GM12878 (cell line): ENCODE data around the gene FUS.

Experiments
- CHD4 ChIP-seq: fragments of 200-600 bp; sonication (generic); IDR thresholded peaks from 2 replicates; pipeline ENCODE4 v1.6.1; 2016; ENCODE audit warnings: mild to moderate bottlenecking
- EZH2 ChIP-seq: IDR thresholded peaks from 2 replicates; pipeline ENCODE4 v1.6.1; 2012; ENCODE audit warnings: low read depth, mild to moderate bottlenecking, control low read depth, inconsistent platforms, low read length, borderline replicate concordance; ENCODE audit not compliant: control insufficient read depth
- HDAC2 ChIP-seq: fragments of 200-600 bp; sonication (generic); IDR thresholded peaks from 2 replicates; pipeline ENCODE4 v1.6.1; 2017
- LARP7 ChIP-seq: fragments of 450-650 bp; IDR thresholded peaks from 2 replicates; pipeline ENCODE4 v1.6.1; 2017; ENCODE audit warnings: mild to moderate bottlenecking
- POLR2A ChIP-seq: IDR thresholded peaks from 2 replicates; pipeline ENCODE4 v1.6.1; 2011; ENCODE audit warnings: low read depth, mild to moderate bottlenecking, low read length
- SMAD1 ChIP-seq: fragments of 450-650 bp; IDR thresholded peaks from 2 replicates; pipeline ENCODE4 v1.6.1; 2018; ENCODE audit warnings: mild to moderate bottlenecking, low read depth; ENCODE audit not compliant: partially characterized antibody
- TCF7 ChIP-seq: IDR thresholded peaks from 2 replicates; pipeline ENCODE4 v1.6.1; 2014; ENCODE audit warnings: antibody characterized with exemption, borderline replicate concordance
- TF ChIP-seq, protein P1 (sequence below), 3 experiments: IDR thresholded peaks in 2 of 3; conservative IDR thresholded peaks in 1 of 3; 2 replicates each; pipeline ENCODE4 v1.5.1; 2011; ENCODE audit warnings: low read depth in 3 of 3, low read length in 3 of 3, mild to moderate bottlenecking in 3 of 3, control low read depth in 2 of 3, moderate library complexity in 2 of 3, inconsistent platforms in 1 of 3, mixed read lengths in 1 of 3; ENCODE audit not compliant: control insufficient read depth in 2 of 3, insufficient read depth in 1 of 3; ENCODE audit errors: extremely low read depth in 1 of 3

DNA sequence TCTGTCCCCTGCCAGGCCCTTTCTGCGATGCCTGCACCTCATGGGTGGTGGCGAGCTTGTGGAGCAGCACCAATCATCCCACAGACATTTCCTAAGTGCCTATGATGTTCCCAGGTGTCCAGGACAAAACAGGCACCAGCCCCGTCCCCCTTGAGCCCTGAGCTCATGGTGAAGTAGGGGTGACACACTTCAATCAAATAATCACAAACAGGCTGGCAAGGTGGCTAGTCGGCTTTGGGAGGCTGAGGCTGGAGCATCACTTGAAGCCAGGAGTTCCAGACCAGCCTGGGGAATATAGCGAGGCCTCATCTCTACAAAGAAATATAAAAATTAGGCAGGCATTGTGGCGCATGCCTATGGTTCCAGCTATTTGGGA lies 43.7 kb upstream of the FUS start:
- TF ChIP-seq SMAD1: no peak
- TF ChIP-seq CHD4: no peak
- TF ChIP-seq, protein P1, sequence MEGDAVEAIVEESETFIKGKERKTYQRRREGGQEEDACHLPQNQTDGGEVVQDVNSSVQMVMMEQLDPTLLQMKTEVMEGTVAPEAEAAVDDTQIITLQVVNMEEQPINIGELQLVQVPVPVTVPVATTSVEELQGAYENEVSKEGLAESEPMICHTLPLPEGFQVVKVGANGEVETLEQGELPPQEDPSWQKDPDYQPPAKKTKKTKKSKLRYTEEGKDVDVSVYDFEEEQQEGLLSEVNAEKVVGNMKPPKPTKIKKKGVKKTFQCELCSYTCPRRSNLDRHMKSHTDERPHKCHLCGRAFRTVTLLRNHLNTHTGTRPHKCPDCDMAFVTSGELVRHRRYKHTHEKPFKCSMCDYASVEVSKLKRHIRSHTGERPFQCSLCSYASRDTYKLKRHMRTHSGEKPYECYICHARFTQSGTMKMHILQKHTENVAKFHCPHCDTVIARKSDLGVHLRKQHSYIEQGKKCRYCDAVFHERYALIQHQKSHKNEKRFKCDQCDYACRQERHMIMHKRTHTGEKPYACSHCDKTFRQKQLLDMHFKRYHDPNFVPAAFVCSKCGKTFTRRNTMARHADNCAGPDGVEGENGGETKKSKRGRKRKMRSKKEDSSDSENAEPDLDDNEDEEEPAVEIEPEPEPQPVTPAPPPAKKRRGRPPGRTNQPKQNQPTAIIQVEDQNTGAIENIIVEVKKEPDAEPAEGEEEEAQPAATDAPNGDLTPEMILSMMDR (IDR thresholded peaks at IDR 0.05 in 2 of 3, conservative IDR thresholded peaks at IDR 0.05 in 1 of 3; ENCODE audit: control insufficient read depth in 2 of 3, extremely low read depth in 1 of 3, insufficient read depth in 1 of 3, low read depth in 3 of 3, low read length in 3 of 3): no peak
- TF ChIP-seq EZH2: no peak
- TF ChIP-seq HDAC2: no peak
- no peak for TF ChIP-seq TCF7
- TF ChIP-seq POLR2A: no peak
- no peak for TF ChIP-seq LARP7
